ENCODE measurements around the gene ARL14EP. TPM values are rescaled to one million over a fixed set of nuclear protein-coding genes. Genes with fewer than 3 reads are reported as not detected.
A peak's percentile ranks its signal among the peaks of the same experiment; 100 is the strongest.

Gene ARL14EP
- total RNA-seq, 1 donor from 2014 or later, result 21.9 TPM

DNA sequence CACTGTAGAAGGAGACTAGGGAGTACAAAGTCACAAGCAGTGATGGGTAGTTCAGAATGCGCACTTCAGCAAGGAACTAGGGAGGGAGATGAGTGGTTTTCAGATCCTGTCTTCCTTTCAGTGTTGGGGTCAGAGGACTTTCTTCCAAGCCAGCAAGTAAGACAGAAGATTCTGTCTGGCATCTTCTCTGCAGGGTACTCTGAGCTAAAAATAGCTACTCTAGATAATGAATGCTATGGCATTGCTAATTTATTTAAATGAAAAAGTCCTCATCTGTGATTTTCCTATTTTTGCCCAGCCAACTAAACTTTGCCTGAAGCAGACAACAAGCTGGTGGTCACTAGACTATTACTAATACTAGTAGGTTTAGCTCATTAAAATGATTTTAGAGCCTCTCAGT lies 18.3 kb upstream of the ARL14EP start:
- Histone ChIP-seq H3K27me3 (ENCODE audit: low read depth) (no peaks in the 10 kb centered on the region), H3K27ac (no peak overlapping the region), H3K4me1 (no peaks in the 10 kb centered on the region), H3K36me3 (no peaks in the 10 kb centered on the region), H3K9me3 (no peaks in the 10 kb centered on the region), H3K4me3 (no peak overlapping the region)
- intact Hi-C loops (cut with DNase I), result no loop called here
- TF ChIP-seq, protein P1, sequence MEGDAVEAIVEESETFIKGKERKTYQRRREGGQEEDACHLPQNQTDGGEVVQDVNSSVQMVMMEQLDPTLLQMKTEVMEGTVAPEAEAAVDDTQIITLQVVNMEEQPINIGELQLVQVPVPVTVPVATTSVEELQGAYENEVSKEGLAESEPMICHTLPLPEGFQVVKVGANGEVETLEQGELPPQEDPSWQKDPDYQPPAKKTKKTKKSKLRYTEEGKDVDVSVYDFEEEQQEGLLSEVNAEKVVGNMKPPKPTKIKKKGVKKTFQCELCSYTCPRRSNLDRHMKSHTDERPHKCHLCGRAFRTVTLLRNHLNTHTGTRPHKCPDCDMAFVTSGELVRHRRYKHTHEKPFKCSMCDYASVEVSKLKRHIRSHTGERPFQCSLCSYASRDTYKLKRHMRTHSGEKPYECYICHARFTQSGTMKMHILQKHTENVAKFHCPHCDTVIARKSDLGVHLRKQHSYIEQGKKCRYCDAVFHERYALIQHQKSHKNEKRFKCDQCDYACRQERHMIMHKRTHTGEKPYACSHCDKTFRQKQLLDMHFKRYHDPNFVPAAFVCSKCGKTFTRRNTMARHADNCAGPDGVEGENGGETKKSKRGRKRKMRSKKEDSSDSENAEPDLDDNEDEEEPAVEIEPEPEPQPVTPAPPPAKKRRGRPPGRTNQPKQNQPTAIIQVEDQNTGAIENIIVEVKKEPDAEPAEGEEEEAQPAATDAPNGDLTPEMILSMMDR (IDR thresholded peaks at IDR 0.05), result no peak
- DNase-seq (no peak), ATAC-seq (no peak)

DNA sequence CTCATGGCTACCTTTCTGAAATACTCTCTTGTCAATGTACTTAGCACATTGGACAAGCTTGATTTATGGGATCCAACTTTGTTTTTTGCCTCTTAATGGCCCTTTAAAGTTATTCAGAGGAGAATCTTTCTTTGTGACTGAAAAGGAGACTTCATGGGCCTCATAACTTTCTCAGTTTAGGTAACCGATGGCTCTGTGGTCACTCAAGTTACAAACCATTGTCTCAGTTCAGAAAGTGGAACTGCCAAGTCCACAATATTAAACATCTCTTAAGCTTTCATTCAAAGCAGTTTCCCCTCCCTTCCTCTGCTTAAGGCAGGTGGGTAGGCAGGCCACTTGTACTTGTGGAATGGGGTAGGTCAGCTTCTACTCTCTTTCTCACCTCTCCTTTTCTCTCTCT lies 12.3 kb upstream of the ARL14EP start:
- intact Hi-C loops (cut with DNase I), result no loop called here
- no peaks in the 10 kb centered on the region for H3K36me3 ChIP-seq
- DNase-seq, result no peak
- ATAC-seq, result no peak
- no peaks in the 10 kb centered on the region for H3K9me3 ChIP-seq
- no peaks in the 10 kb centered on the region for H3K27me3 ChIP-seq (ENCODE audit: low read depth)
- no peak overlapping the region for H3K27ac ChIP-seq
- no peak overlapping the region for H3K4me3 ChIP-seq
- TF ChIP-seq, protein P1 (IDR thresholded peaks at IDR 0.05), result no peak
- no peaks in the 10 kb centered on the region for H3K4me1 ChIP-seq

DNA sequence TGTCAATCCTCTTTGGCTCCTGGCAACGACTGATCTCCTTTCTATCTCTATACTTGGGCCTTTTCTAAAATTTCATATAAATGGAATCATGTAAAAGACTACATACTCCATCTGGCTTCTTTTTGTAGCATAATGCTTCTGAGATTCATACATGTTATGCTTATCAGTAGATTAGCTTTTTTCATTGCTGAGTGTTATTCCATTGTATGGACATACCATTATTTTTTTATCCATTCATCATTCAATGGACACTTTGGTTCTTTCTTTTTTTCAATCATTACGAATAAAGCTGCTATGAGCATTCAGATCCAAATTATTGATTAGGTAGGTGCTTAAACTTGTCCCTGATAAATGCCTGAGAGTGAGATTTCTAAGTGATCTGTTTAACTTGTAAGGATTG lies 11.7 kb upstream of the ARL14EP start:
- H3K27me3 ChIP-seq (ENCODE audit: low read depth), result no peaks in the 10 kb centered on the region
- ATAC-seq, result no peak
- DNase-seq, result no peak
- no peak overlapping the region for H3K4me3 ChIP-seq
- no peaks in the 10 kb centered on the region for H3K4me1 ChIP-seq
- intact Hi-C loops (cut with DNase I), result no loop called here
- H3K27ac ChIP-seq, result no peak overlapping the region
- H3K36me3 ChIP-seq, result no peaks in the 10 kb centered on the region
- TF ChIP-seq, protein P1 (IDR thresholded peaks at IDR 0.05), result no peak
- no peaks in the 10 kb centered on the region for H3K9me3 ChIP-seq

DNA sequence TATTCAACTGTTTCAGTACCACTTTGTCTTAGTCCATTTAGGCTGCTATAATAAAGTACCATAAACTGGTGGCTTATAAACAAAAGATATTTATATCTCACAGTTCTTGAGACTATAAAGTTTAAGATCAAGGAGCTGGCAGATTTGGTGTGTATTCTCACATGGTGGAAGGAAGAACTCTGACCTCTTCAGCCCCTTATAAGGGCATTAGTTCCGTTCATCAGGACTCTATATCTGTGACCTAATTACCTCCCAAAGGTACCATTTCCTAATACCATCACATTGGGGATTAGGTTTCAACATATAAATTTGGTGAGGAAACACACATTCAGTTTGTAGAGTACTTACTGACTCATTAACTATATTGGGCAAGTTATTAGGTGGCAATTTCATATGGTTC lies 10.7 kb upstream of the ARL14EP start:
- TF ChIP-seq, protein P1 (IDR thresholded peaks at IDR 0.05), result no peak
- H3K27ac ChIP-seq, result no peak overlapping the region
- no peaks in the 10 kb centered on the region for H3K36me3 ChIP-seq
- DNase-seq (no peak), ATAC-seq (no peak)
- H3K4me1 ChIP-seq, result no peaks in the 10 kb centered on the region
- no peaks in the 10 kb centered on the region for H3K27me3 ChIP-seq (ENCODE audit: low read depth)
- H3K4me3 ChIP-seq, result no peak overlapping the region
- intact Hi-C loops (cut with DNase I), result no loop called here
- no peaks in the 10 kb centered on the region for H3K9me3 ChIP-seq

DNA sequence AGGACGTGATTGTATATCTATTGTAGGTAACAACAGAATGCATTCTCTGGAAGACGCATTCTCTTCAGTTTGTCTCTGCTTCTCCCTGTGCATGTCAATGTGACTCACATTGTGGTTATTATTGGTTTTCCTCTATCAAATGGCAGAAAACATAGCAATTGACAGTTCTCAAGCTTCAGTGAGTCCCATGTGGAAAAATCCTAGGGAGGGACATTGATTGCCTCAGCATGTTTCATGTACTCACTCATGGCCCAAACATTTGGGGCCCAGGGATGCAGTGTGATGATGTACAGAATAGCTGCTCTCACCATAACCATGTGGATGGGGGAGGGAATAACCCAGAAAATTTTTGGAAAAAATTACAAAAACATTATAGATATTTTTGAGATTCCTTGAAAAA lies 9.3 kb upstream of the ARL14EP start:
- intact Hi-C loops (cut with DNase I), result no loop called here
- DNase-seq (no peak), ATAC-seq (no peak)
- no peaks in the 10 kb centered on the region for H3K9me3 ChIP-seq
- no peaks in the 10 kb centered on the region for H3K27me3 ChIP-seq (ENCODE audit: low read depth)
- TF ChIP-seq, protein P1 (IDR thresholded peaks at IDR 0.05), result no peak
- H3K4me3 ChIP-seq, result no peak overlapping the region
- H3K27ac ChIP-seq, result no peak overlapping the region
- no peaks in the 10 kb centered on the region for H3K36me3 ChIP-seq
- no peaks in the 10 kb centered on the region for H3K4me1 ChIP-seq

DNA sequence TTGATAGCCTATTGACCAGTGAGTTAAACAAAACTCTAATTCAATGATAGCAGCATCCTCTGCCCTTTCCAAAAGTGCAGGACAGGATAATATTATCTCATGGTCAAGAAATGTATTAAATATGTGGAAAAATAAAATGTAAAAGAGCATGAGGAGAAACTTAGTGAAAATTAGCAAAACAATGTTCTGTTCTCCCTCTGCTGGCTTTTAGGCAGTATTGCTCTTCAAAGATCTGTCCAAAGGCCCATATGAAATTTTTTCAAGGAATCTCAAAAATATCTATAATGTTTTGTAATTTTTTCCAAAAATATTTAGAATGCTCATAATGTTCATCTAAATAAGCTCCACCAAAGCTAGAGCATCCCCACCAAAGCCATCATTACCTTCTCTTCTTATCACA lies 8.3 kb upstream of the ARL14EP start:
- ATAC-seq (no peak), DNase-seq (no peak)
- TF ChIP-seq, protein P1 (IDR thresholded peaks at IDR 0.05), result peak; percentile 27
- no peak overlapping the region for H3K27ac ChIP-seq
- intact Hi-C loops (cut with DNase I), result no loop called here
- H3K4me3 ChIP-seq, result no peak overlapping the region
- no peaks in the 10 kb centered on the region for H3K9me3 ChIP-seq
- H3K36me3 ChIP-seq, result no peaks in the 10 kb centered on the region
- no peaks in the 10 kb centered on the region for H3K27me3 ChIP-seq (ENCODE audit: low read depth)
- H3K4me1 ChIP-seq, result no peaks in the 10 kb centered on the region

Measured in lower lobe of right lung (tissue), 2 donors.